ENCODE results near the gene AGPS. TPM values are rescaled to one million over a fixed set of nuclear protein-coding genes. Genes with fewer than 3 reads are reported as not detected.

AGPS gene
- total and polyA plus RNA-seq, 2 of the 13 experiments (the other 11 are each of a cell fraction or from before 2014, with no cell fraction given), result 39.4 to 99.0 TPM

GRCh38 chr2:177397481-177398289, 5.1 kb downstream of the AGPS start (continued):
- TF ChIP-seq ZNF577 (CRISPR knock-in tag; IDR thresholded peaks at IDR 0.05; ENCODE audit: borderline replicate concordance, low read depth), result no peak
- peak; percentile 84; the same call in 1 of the 2 replicates for TF ChIP-seq HOXD1 (CRISPR knock-in tag; IDR thresholded peaks at IDR 0.05)
- no peak; the same call in 1 of the 2 replicates for TF ChIP-seq KLF6 (CRISPR knock-in tag; IDR thresholded peaks at IDR 0.05)
- no peak for TF ChIP-seq HMGA1 (CRISPR knock-in tag; conservative IDR thresholded peaks at IDR 0.05)
- no peak for TF ChIP-seq GPBP1L1 (CRISPR knock-in tag; IDR thresholded peaks at IDR 0.05)
- peak; percentile 87 for TF ChIP-seq ZNF547 (CRISPR knock-in tag; IDR thresholded peaks at IDR 0.05)
- no peak for TF ChIP-seq ZNF773 (CRISPR knock-in tag; IDR thresholded peaks at IDR 0.05; ENCODE audit: borderline replicate concordance)
- peak; percentile 31; the same call in 1 of the 2 replicates for TF ChIP-seq ZNF749 (CRISPR knock-in tag; IDR thresholded peaks at IDR 0.05; ENCODE audit: borderline replicate concordance)
- no peak; the same call in 1 of the 2 replicates for TF ChIP-seq ZNF724P (CRISPR knock-in tag; IDR thresholded peaks at IDR 0.05; ENCODE audit: borderline replicate concordance)
- peak; percentile 100 for TF ChIP-seq ZNF280D (CRISPR knock-in tag; IDR thresholded peaks at IDR 0.05)
- no peak; the same call in 1 of the 2 replicates for TF ChIP-seq ZNF414 (CRISPR knock-in tag; IDR thresholded peaks at IDR 0.05)
- TF ChIP-seq ZBTB46 (CRISPR knock-in tag; IDR thresholded peaks at IDR 0.05; ENCODE audit: borderline replicate concordance), result no peak
- TF ChIP-seq TOPORS (CRISPR knock-in tag; IDR thresholded peaks at IDR 0.05), result peak; percentile 79
- TF ChIP-seq SPEN (CRISPR knock-in tag; IDR thresholded peaks at IDR 0.05; ENCODE audit: low read depth), result peak; percentile 80; the same call in 1 of the 2 replicates
- TF ChIP-seq MTERF4 (CRISPR knock-in tag; IDR thresholded peaks at IDR 0.05), result no peak
- 0 out of 2 replicates have a peak, but pooled peaks have one; percentile 75 for TF ChIP-seq ZNF12 (CRISPR knock-in tag; IDR thresholded peaks at IDR 0.05)
